NT2/D1 (cell line): ENCODE data around the gene TPD52L1.

Source experiments
- YY1 ChIP-seq: IDR thresholded peaks from 2 replicates; pipeline ENCODE4 v1.6.1; 2011; ENCODE audit not compliant: insufficient read length, insufficient read depth
- ZNF274 ChIP-seq: IDR thresholded peaks from 2 replicates; pipeline ENCODE4 v1.6.1; 2011; ENCODE audit warnings: mild to moderate bottlenecking, low read depth, low read length

DNA sequence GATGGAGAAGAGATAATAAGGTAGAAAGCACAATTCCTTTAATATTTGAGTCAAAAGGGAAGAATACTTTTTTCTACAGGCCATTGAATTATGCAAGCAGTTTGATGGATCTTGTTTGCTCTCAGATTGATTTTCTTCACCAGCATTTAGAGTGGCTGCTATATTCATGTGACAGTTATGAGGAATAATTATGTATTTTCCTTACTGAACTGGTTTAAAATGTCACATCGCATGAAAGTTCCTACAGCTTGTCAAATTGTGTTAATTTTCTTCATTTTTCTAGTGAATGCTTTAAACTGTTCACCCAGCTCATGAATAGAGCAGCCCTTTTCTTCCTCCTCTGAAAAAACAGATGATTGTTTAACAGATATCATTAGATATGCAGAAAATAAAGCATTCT lies 37.4 kb upstream of the TPD52L1 start:
- TF ChIP-seq ZNF274 (no peak), YY1 (no peak)
